ENCODE data around the gene NTM.

The NTM gene

GRCh38 chr11:132222345-132222744 lies 851.9 kb downstream of the NTM start:
- no peak for DNase-seq (ENCODE audit: insufficient read length, low spot score)
- no peak for TF ChIP-seq CTCF (IDR thresholded peaks at IDR 0.05; ENCODE audit: insufficient read depth, missing control alignments)
- no peak for FAIRE-seq

- no peak for TF ChIP-seq CTCF (IDR thresholded peaks at IDR 0.05; ENCODE audit: insufficient read depth, missing control alignments)
- FAIRE-seq (no peak), DNase-seq (ENCODE audit: insufficient read length, low spot score) (no peak)
These were observed 856.1 kb downstream of the NTM start for GRCh38 chr11:132226522-132226921.

- DNase-seq (ENCODE audit: insufficient read length, low spot score) = no peak
- no peak for TF ChIP-seq CTCF (IDR thresholded peaks at IDR 0.05; ENCODE audit: insufficient read depth, missing control alignments)
- no peak for FAIRE-seq
These were observed 858.4 kb downstream of the NTM start for GRCh38 chr11:132228746-132229325.

DNA sequence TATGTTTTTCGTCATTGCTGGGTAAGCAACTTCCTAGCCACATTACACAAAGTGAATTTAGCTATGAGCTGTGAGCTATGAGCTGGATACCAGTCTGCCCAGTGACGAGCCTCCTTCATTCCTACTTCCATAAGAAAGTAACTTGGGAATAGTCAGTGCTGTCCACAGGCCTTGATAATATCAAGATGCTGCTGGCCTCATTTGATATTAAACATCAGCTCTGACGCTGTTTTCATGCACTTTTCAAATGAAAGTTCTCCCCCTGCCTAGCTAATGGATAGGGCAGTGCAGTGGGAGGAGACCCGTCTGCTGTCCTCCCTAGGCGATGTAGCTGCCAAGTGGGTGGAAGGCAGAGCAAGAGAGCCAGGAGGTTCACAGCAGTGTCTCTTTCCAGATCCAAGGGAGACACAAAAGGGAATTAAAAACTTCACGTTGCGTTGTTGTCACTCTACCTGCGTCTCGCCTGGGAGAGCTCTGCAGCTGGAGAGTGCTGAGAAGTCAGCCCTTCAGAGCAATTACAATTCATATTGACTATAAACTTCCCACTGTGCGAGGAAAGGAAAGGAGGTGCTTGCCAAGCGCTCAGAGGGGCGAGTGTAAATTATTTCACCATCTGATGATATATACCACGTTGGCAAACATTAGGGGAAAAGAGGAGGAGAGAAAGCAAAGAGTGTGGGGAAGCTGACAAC lies 861.4 kb downstream of the NTM start:
- no peak for DNase-seq (ENCODE audit: insufficient read length, low spot score)

DNA sequence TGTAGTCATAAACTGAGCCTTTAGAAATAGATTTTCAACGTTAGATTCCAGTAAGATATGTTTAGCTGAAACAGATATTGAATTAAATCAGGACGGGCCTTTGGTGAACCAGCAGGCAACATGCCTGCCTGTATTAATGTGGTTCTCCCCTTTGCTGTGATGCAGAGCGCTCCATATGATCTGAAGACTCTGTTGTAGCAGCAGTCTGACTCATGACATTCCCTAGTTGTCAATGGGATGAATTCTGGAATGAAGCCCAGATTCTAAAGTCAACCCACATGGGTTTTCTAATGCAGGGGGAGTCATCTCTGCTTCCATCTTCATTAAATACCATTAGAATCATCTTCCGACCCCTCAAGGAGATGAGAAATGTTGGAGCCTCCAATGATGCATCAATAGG lies 864.5 kb downstream of the NTM start:
- TF ChIP-seq CTCF (IDR thresholded peaks at IDR 0.05; ENCODE audit: insufficient read depth, missing control alignments) = no peak
- DNase-seq (ENCODE audit: insufficient read length, low spot score) (no peak), FAIRE-seq (no peak)

More for the DNA sequence above, 861.4 kb downstream of the NTM start:
- TF ChIP-seq CTCF (IDR thresholded peaks at IDR 0.05; ENCODE audit: insufficient read depth, missing control alignments) = no peak
- no peak for FAIRE-seq

DNA sequence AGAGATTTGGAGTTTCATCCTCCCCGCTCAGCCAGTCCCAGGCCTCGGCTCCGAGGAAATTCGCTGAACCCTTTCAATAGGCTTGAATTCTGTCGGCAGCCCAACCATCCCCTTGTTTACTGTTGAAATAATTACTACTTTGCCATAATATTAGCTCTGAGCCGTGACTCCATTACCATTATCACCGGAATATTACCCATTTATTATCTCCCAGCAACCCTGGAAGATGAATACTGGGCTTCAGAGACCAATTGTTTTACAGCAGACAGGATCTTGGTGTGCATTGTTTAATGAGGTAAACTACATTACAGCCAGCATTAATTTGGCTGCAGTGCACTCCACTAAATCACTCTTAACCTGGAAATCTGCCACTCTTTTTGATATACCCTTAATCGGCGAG lies 867.4 kb downstream of the NTM start:
- DNase-seq (ENCODE audit: insufficient read length, low spot score) = no peak
- FAIRE-seq = no peak
- no peak for TF ChIP-seq CTCF (IDR thresholded peaks at IDR 0.05; ENCODE audit: insufficient read depth, missing control alignments)

DNA sequence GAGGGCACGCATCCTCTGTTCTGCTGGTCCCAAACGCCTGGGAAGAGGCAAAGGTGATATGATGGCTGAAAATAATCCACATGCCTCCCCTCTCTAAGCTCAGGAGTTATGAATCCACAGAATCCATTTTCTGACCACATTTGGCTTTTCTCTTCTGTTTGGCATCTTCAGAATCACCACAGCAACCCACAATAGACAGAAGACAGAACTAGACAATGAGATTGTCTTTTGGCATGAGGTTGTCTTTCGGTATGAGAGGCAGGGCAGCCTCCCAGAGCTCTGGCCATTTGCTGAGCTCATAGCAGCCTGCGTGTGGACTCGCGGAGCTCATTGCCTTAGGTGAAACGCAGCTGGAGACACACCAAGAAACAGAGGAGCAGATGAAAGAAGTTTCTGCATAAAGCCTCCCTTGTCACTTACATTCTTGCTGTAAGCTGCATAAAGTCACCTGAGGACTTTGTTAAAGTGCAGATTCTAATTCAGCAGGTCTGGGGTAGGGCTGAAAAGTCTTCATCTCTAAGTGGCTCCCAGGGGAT lies 868.0 kb downstream of the NTM start:
- DNase-seq (ENCODE audit: insufficient read length, low spot score) (no peak), FAIRE-seq (no peak)
- TF ChIP-seq CTCF (IDR thresholded peaks at IDR 0.05; ENCODE audit: insufficient read depth, missing control alignments) = no peak
